Ovary (tissue), 9 donors: ENCODE results near the gene ZCCHC3. TPM values are rescaled to one million over a fixed set of nuclear protein-coding genes. Genes with fewer than 3 reads are reported as not detected.
A peak's percentile ranks its signal among the peaks of the same experiment; 100 is the strongest.

Experiments
- DNase-seq, 5 donors: peaks; one replicate each; pipeline ENCODE4 v3.0.0-alpha.2; 2019 to 2020
- H3K27ac ChIP-seq, 2 donors: fragments of 200-600 bp; one replicate each; pipeline versions ENCODE4 v1.5.1 to v1.8.0; 2019 to 2022
- H3K27me3 ChIP-seq: fragments of 200-600 bp; one replicate; pipeline ENCODE4 v1.8.0; 2022
- H3K36me3 ChIP-seq: fragments of 200-600 bp; sonication (generic); one replicate; pipeline ENCODE4 v1.5.1; 2019
- H3K4me1 ChIP-seq: one replicate; pipeline ENCODE4 v1.8.1; 2013; ENCODE audit warnings: mild to moderate bottlenecking, moderate library complexity; ENCODE audit not compliant: insufficient read depth
- H3K4me3 ChIP-seq: fragments of 200-600 bp; sonication (generic); one replicate; pipeline ENCODE4 v1.5.1; 2017
- H3K9me3 ChIP-seq, 2 donors: fragments of 200-600 bp in 1 of 2; sonication (generic) in 1 of 2; one replicate each; pipeline versions ENCODE4 v1.5.1 to v1.8.1; 2013 to 2019; ENCODE audit warnings: mild to moderate bottlenecking in 1 of 2, moderate library complexity in 1 of 2
- CTCF ChIP-seq, 3 donors: fragments of 450-650 bp in 2 of 3; fragments of 200-600 bp in 1 of 3; IDR thresholded peaks; one replicate each; pipeline versions ENCODE4 v1.5.1 to v1.8.0; 2016 to 2022; ENCODE audit warnings: antibody characterized with exemption in 3 of 3, mild to moderate bottlenecking in 1 of 3
- EP300 ChIP-seq: sonication (generic); formaldehyde crosslinking; IDR thresholded peaks from one replicate; pipeline ENCODE4 v1.6.1; 2017; ENCODE audit warnings: antibody characterized with exemption
- POLR2A ChIP-seq: fragments of 450-650 bp; IDR thresholded peaks from one replicate; pipeline ENCODE4 v1.6.1; 2017; ENCODE audit warnings: antibody characterized with exemption, mild to moderate bottlenecking, moderate library complexity
- WGBS, 3 donors: extraction: QIAGEN DNeasy Blood & Tissue Kit in 1 of 3; methylation state at CpG; one replicate each; pipeline versions ENCODE4 v1.1.5 to v1.1.7; 2013 to 2017; 5-methylcytosine and 5-hydroxymethylcytosine counted together
- intact Hi-C, 4 donors: fragments of 100-400 bp; cut with DNase I; formaldehyde crosslinking; loops; one replicate each; pipeline versions ENCODE4 v1.11.0 to v1.15.1; 2022 to 2023
- polyA plus RNA-seq, 2 donors: library from polyadenylated mRNA; stranded (reverse); fragments of 200-250 nt in 1 of 2; fragments of 350-450 nt in 1 of 2; fragmentation: Illumina TruSeq in 1 of 2; extraction: RNeasy Lipid Tissue Mini Kit (QIAGEN cat#74804) in 1 of 2; gene quantifications; one replicate each; pipeline ENCODE4 v1.2.3, GENCODE V29; 2013 to 2014
- total RNA-seq, 7 donors: library from RNA; depleted of rRNA in 2 of 7; stranded (reverse); fragments of >200 nt in 2 of 7; fragmentation: NEBNext Ultra II Directional in 3 of 7; extraction: Animal tissue kit (Norgen Biotek cat#: 25700) in 3 of 7; gene quantifications; one replicate each; pipeline versions ENCODE4 v1.1.0 to v1.2.4, GENCODE V29; 2016 to 2023
- donor health status: DM: no; HTN: no; CAD: no; lungs with moderate emphysema.
- donor health status: DM: no; HTN: no; CAD: no.
- donor health status: Bipolar disorder and iron deficiency.
- donor health status: DM: yes; HTN: yes; CAD: no.
- donor health status: DM: no; HTN: no; CAD: no.
- donor health status: DM: yes; HTN: yes; CAD: no.

Gene ZCCHC3
- total and polyA plus RNA-seq, 9 donors = 13.6 to 28.1 (median 23.1) TPM

- 67 to 80% (median 69%) methylated on average over 6 to 7 of the region's 7 CpGs for WGBS, 3 donors
- TF ChIP-seq CTCF (IDR thresholded peaks at IDR 0.05) (no peak), POLR2A (no peak), EP300 (no peak)
- intact Hi-C loops = no loop called here
- H3K36me3 ChIP-seq = no peaks in the 10 kb centered on the region
- H3K27ac ChIP-seq = no peak overlapping the region
- no peaks in the 10 kb centered on the region for H3K9me3 ChIP-seq
- H3K27me3 ChIP-seq = no peaks in the 10 kb centered on the region
- H3K4me3 ChIP-seq = no peak overlapping the region
- no peaks in the 10 kb centered on the region for H3K4me1 ChIP-seq
- no peak for DNase-seq
Observed at GRCh38 chr20:308427-309038, 11.2 kb downstream of the ZCCHC3 start.

GRCh38 chr20:309306-309840 is 12.0 kb downstream of the ZCCHC3 start:
- WGBS, 3 donors = 0 to 1% (median 1%) methylated on average over 6 of the region's 6 CpGs
- no peaks in the 10 kb centered on the region for H3K4me1 ChIP-seq
- no peak for TF ChIP-seq POLR2A
- TF ChIP-seq EP300 = no peak
- no peak for TF ChIP-seq CTCF (IDR thresholded peaks at IDR 0.05)
- peak overlapping the region; percentile 51 for H3K4me3 ChIP-seq
- DNase-seq = no peak
- H3K27me3 ChIP-seq = no peaks in the 10 kb centered on the region
- H3K9me3 ChIP-seq = no peaks in the 10 kb centered on the region
- H3K27ac ChIP-seq = peak overlapping the region; percentile 56 to 91
- intact Hi-C loops = no loop called here
- H3K36me3 ChIP-seq = no peaks in the 10 kb centered on the region

- Histone ChIP-seq H3K9me3 (no peaks in the 10 kb centered on the region), H3K27ac (peak overlapping the region; percentile 56 to 91), H3K36me3 (no peaks in the 10 kb centered on the region), H3K27me3 (no peaks in the 10 kb centered on the region), H3K4me1 (no peaks in the 10 kb centered on the region), H3K4me3 (peak overlapping the region; percentile 51)
- DNase-seq = peak; percentile 98 to 99 (median 99)
- peak; percentile 15 for TF ChIP-seq EP300
- no peak for TF ChIP-seq CTCF (IDR thresholded peaks at IDR 0.05)
- intact Hi-C loops = no loop called here
- WGBS, 3 donors = 1% methylated on average over 30 to 31 of the region's 31 CpGs
Observed at GRCh38 chr20:309841-310644, 12.7 kb downstream of the ZCCHC3 start.

GRCh38 chr20:310645-311044 is 13.3 kb downstream of the ZCCHC3 start:
- Histone ChIP-seq H3K36me3 (no peaks in the 10 kb centered on the region), H3K4me3 (no peak overlapping the region), H3K27me3 (no peaks in the 10 kb centered on the region), H3K9me3 (no peaks in the 10 kb centered on the region), H3K27ac (peak overlapping the region in 1 of 2 donors; percentile 91), H3K4me1 (no peaks in the 10 kb centered on the region)
- DNase-seq = no peak
- WGBS, 3 donors = 0 to 2% (median 1%) methylated on average over 7 of the region's 7 CpGs
- intact Hi-C loops = no loop called here
- TF ChIP-seq CTCF (IDR thresholded peaks at IDR 0.05) = no peak
- no peak for TF ChIP-seq EP300
- no peak for TF ChIP-seq POLR2A
